Measurements from ENCODE around the gene CYB5B.

The CYB5B gene

GRCh38 chr16:69444873-69445517 is 20.6 kb downstream of the CYB5B start:
- DNase-seq (ENCODE audit: low read depth) = no peak

- DNase-seq (ENCODE audit: low read depth) = no peak
Observed at GRCh38 chr16:69448470-69449193, 24.2 kb downstream of the CYB5B start.

- DNase-seq (ENCODE audit: low read depth) = no peak
Observed at GRCh38 chr16:69451166-69451565, 26.7 kb downstream of the CYB5B start.

GRCh38 chr16:69453936-69454335 is 29.5 kb downstream of the CYB5B start:
- DNase-seq (ENCODE audit: low read depth) = no peak

- no peak for DNase-seq (ENCODE audit: low read depth)
Observed at GRCh38 chr16:69463876-69464275, 39.5 kb downstream of the CYB5B start.

- DNase-seq (ENCODE audit: low read depth) = no peak
Observed at GRCh38 chr16:69465083-69465721, 40.8 kb downstream of the CYB5B start.

- no peak for DNase-seq (ENCODE audit: low read depth)
Observed at GRCh38 chr16:69465881-69466280, 41.5 kb downstream of the CYB5B start.

GRCh38 chr16:69466547-69466946 is 42.1 kb downstream of the CYB5B start:
- no peak for DNase-seq (ENCODE audit: low read depth)

- no peak for DNase-seq (ENCODE audit: low read depth)
Observed at GRCh38 chr16:69467080-69467479, 42.7 kb downstream of the CYB5B start.

- no peak for DNase-seq (ENCODE audit: low read depth)
Observed at GRCh38 chr16:69467531-69468204, 43.2 kb downstream of the CYB5B start.

- DNase-seq (ENCODE audit: low read depth) = no peak
Observed at GRCh38 chr16:69469807-69470561, 45.6 kb downstream of the CYB5B start.

GRCh38 chr16:69471121-69471520 is 46.7 kb downstream of the CYB5B start:
- DNase-seq (ENCODE audit: low read depth) = no peak

GRCh38 chr16:69474408-69474807 is 50.0 kb downstream of the CYB5B start:
- DNase-seq (ENCODE audit: low read depth) = no peak

GRCh38 chr16:69476920-69477443 is 52.6 kb downstream of the CYB5B start:
- no peak for DNase-seq (ENCODE audit: low read depth)

- DNase-seq (ENCODE audit: low read depth) = no peak
Observed at GRCh38 chr16:69477546-69477945, 53.1 kb downstream of the CYB5B start.

- no peak for DNase-seq (ENCODE audit: low read depth)
Observed at GRCh38 chr16:69478685-69479084, 54.3 kb downstream of the CYB5B start.

- DNase-seq (ENCODE audit: low read depth) = no peak
Observed at GRCh38 chr16:69479775-69480174, 55.4 kb downstream of the CYB5B start.

GRCh38 chr16:69481901-69482341 is 57.5 kb downstream of the CYB5B start:
- no peak for DNase-seq (ENCODE audit: low read depth)

GRCh38 chr16:69482410-69482991 is 58.1 kb downstream of the CYB5B start:
- DNase-seq (ENCODE audit: low read depth) = no peak

- no peak for DNase-seq (ENCODE audit: low read depth)
Observed at GRCh38 chr16:69483611-69484010, 59.2 kb downstream of the CYB5B start.

- DNase-seq (ENCODE audit: low read depth) = no peak
Observed at GRCh38 chr16:69485361-69485760, 60.9 kb downstream of the CYB5B start.
